GM23338 (cell line): ENCODE data around the gene EYS. TPM values are rescaled to one million over a fixed set of nuclear protein-coding genes. Genes with fewer than 3 reads are reported as not detected.

Experiments
- ATAC-seq: fragments of 200-7000 bp; cut with Tn5 transposase; 3 replicates; pipeline ENCODE4 v1.9.1; 2020
- DNase-seq: peaks from one replicate; pipeline ENCODE4 v3.0.0-alpha.2; 2015; ENCODE audit warnings: low spot score
- H2AFZ ChIP-seq: fragments of 200-600 bp; sonication (generic); 2 replicates; pipeline ENCODE4 v1.8.0; 2016; ENCODE audit warnings: antibody characterized with exemption, mild to moderate bottlenecking, moderate library complexity
- H3F3A ChIP-seq: fragments of 200-600 bp; sonication (generic); replicated peaks from 2 replicates; pipeline ENCODE4 v1.8.0; 2017; ENCODE audit warnings: antibody characterized with exemption, mixed run types, low read depth
- H3K27ac ChIP-seq: fragments of 200-600 bp; sonication (generic); 2 replicates; pipeline ENCODE4 v1.6.1; 2016; ENCODE audit warnings: low read depth
- H3K27me3 ChIP-seq: fragments of 200-600 bp; sonication (generic); 2 replicates; pipeline ENCODE4 v1.8.0; 2016; ENCODE audit warnings: mild to moderate bottlenecking, mixed run types, moderate library complexity; ENCODE audit not compliant: insufficient read depth
- H3K36me3 ChIP-seq: fragments of 200-600 bp; sonication (generic); 2 replicates; pipeline ENCODE4 v1.8.0; 2016; ENCODE audit warnings: mild to moderate bottlenecking; ENCODE audit not compliant: insufficient read depth
- H3K4me1 ChIP-seq: fragments of 200-600 bp; sonication (generic); 2 replicates; pipeline ENCODE4 v1.8.0; 2016; ENCODE audit warnings: mild to moderate bottlenecking, moderate library complexity; ENCODE audit not compliant: insufficient read depth
- H3K4me2 ChIP-seq: fragments of 200-600 bp; sonication (generic); 2 replicates; pipeline ENCODE4 v1.7.1; 2017; ENCODE audit warnings: mixed run types
- H3K4me3 ChIP-seq: fragments of 200-600 bp; sonication (generic); 2 replicates; pipeline ENCODE4 v1.6.1; 2016; ENCODE audit warnings: mixed run types
- H3K79me2 ChIP-seq: fragments of 200-600 bp; sonication (generic); replicated peaks from 2 replicates; pipeline ENCODE4 v1.8.0; 2017; ENCODE audit warnings: mild to moderate bottlenecking; ENCODE audit not compliant: insufficient read depth
- H3K9me2 ChIP-seq: fragments of 200-600 bp; sonication (generic); 2 replicates; pipeline ENCODE4 v1.8.0; 2017; ENCODE audit not compliant: insufficient read depth
- H4K20me1 ChIP-seq: fragments of 200-600 bp; sonication (generic); replicated peaks from 2 replicates; pipeline ENCODE4 v1.8.0; 2017; ENCODE audit warnings: mild to moderate bottlenecking; ENCODE audit not compliant: insufficient read depth
- H3K27ac Mint-ChIP-seq: 2 replicates; pipeline ENCODE4 v1.8.0; 2020; ENCODE audit warnings: inconsistent platforms, mild to moderate bottlenecking, moderate library complexity, mixed read lengths
- H3K27me3 Mint-ChIP-seq: 3 replicates; pipeline ENCODE4 v1.8.0; 2022; ENCODE audit warnings: low read depth, mild to moderate bottlenecking, moderate library complexity, mixed read lengths, inconsistent platforms; ENCODE audit not compliant: insufficient read depth, poor library complexity
- H3K36me3 Mint-ChIP-seq: 3 replicates; pipeline ENCODE4 v1.8.0; 2021; ENCODE audit warnings: low read depth, mild to moderate bottlenecking, inconsistent platforms, moderate library complexity, mixed read lengths
- H3K4me1 Mint-ChIP-seq: 3 replicates; pipeline ENCODE4 v1.8.0; 2020; ENCODE audit warnings: mild to moderate bottlenecking, inconsistent platforms, mixed read lengths
- H3K4me3 Mint-ChIP-seq: 3 replicates; pipeline ENCODE4 v1.8.0; 2021; ENCODE audit warnings: moderate library complexity, mild to moderate bottlenecking, inconsistent platforms, mixed read lengths
- H3K9me3 Mint-ChIP-seq: 3 replicates; pipeline ENCODE4 v1.8.0; 2020; ENCODE audit warnings: moderate library complexity, mild to moderate bottlenecking, inconsistent platforms, mixed read lengths
- EZH2 ChIP-seq: fragments of 200-600 bp; sonication (generic); IDR thresholded peaks from one replicate; pipeline ENCODE4 v1.8.0; 2017; ENCODE audit warnings: antibody characterized with exemption, mild to moderate bottlenecking, low read depth; ENCODE audit not compliant: unreplicated experiment
- EZH2phosphoT487 ChIP-seq: fragments of 200-600 bp; sonication (generic); IDR thresholded peaks from one replicate; pipeline ENCODE4 v1.8.1; 2018; ENCODE audit warnings: antibody characterized with exemption; ENCODE audit not compliant: unreplicated experiment
- JUNB ChIP-seq: IDR thresholded peaks from one replicate; pipeline ENCODE4 v1.6.1; 2016; ENCODE audit warnings: antibody characterized with exemption; ENCODE audit not compliant: unreplicated experiment
- NANOG ChIP-seq: IDR thresholded peaks from 2 replicates; pipeline ENCODE4 v1.6.1; 2016; ENCODE audit warnings: antibody characterized with exemption, borderline replicate concordance
- POLR2AphosphoS5 ChIP-seq: IDR thresholded peaks from 2 replicates; pipeline ENCODE4 v1.6.1; 2016; ENCODE audit warnings: antibody characterized with exemption, low read depth
- STAT1 ChIP-seq: IDR thresholded peaks from one replicate; pipeline ENCODE4 v1.6.1; 2016; ENCODE audit warnings: antibody characterized with exemption; ENCODE audit not compliant: unreplicated experiment
- ZNF114 ChIP-seq: fragments of 250-450 bp; sonication (Bioruptor Pico); IDR thresholded peaks from 2 replicates; pipeline ENCODE4 v1.5.0; 2020; ENCODE audit warnings: mild to moderate bottlenecking, moderate library complexity
- ZNF331 ChIP-seq: fragments of 250-450 bp; sonication (Bioruptor Pico); IDR thresholded peaks from 2 replicates; pipeline ENCODE4 v1.5.0; 2020; ENCODE audit warnings: low read depth, mild to moderate bottlenecking, moderate library complexity
- polyA plus RNA-seq: library from polyadenylated mRNA; unstranded; fragments of >200 nt; fragmentation: Nextera tagmentation; extraction: Ambion mirVana; gene quantifications from 2 replicates; pipeline ENCODE4 v1.2.1, GENCODE V29; 2016
- total RNA-seq: library from RNA; depleted of rRNA; stranded (reverse); fragments of >200 nt; shearing (Covaris generic); gene quantifications from 2 replicates; pipeline ENCODE4 v1.2.3, GENCODE V29; 2014
- TF ChIP-seq, protein P1 (sequence below): IDR thresholded peaks from 2 replicates; pipeline ENCODE4 v1.6.1; 2016; ENCODE audit warnings: antibody characterized with exemption
- TF ChIP-seq, protein P2 (sequence below), 2 experiments: fragments of 200-600 bp in 1 of 2; sonication (generic) in 1 of 2; conservative IDR thresholded peaks; 2 replicates each; pipeline versions ENCODE4 v1.5.1 to v1.6.1; 2016 to 2017; ENCODE audit warnings: antibody characterized with exemption in 2 of 2, low read depth in 2 of 2, mild to moderate bottlenecking in 2 of 2, moderate library complexity in 1 of 2
- TF ChIP-seq, protein P3 (sequence below): fragments of 250-450 bp; sonication (Bioruptor Pico); IDR thresholded peaks from 2 replicates; pipeline ENCODE4 v1.5.0; 2020; ENCODE audit warnings: mild to moderate bottlenecking, moderate library complexity
- TF ChIP-seq, protein P4 (sequence below): IDR thresholded peaks from one replicate; pipeline ENCODE4 v1.6.1; 2018; ENCODE audit warnings: antibody characterized with exemption; ENCODE audit not compliant: unreplicated experiment

Gene EYS
- total and polyA plus RNA-seq, 2 experiments from 2014 or later: 0.38 to 0.52 TPM

DNA sequence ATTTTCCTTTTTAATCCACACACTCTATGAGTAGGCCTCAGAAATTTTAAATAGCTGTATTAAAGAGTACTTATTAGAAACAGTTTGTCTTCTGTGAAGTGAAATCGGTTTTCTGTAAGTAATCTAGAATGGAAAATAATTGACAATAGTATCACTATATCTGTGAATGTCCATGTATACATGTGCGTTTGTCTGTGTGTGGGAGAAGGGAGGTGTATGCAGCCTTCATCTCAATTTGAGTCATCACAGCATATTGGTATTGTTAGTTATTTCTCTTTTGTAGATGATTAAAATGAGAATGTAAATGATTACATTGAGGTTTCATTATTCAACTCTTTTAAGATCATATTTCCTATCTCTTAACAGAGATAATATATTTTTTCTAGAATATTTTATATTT is 206.0 kb downstream of the EYS start:
- no peak overlapping the region for H3K27ac Mint-ChIP-seq

More for the DNA sequence above, 206.0 kb downstream of the EYS start:
- H3K9me3 Mint-ChIP-seq: peaks cover 3% of the 10 kb centered on the region; the same call in 2 of the 3 replicates
- Histone ChIP-seq H4K20me1 (no peaks in the 10 kb centered on the region), H3K4me3 (no peak overlapping the region), H3K27ac (no peak overlapping the region), H3F3A (no peaks in the 10 kb centered on the region), H3K79me2 (no peaks in the 10 kb centered on the region), H3K36me3 (no peaks in the 10 kb centered on the region), H3K27me3 (no peaks in the 10 kb centered on the region), H2AFZ (no peak overlapping the region), H3K9me2 (no peaks in the 10 kb centered on the region), H3K4me1 (no peaks in the 10 kb centered on the region), H3K4me2 (no peak overlapping the region)
- DNase-seq: no peak
- no peaks in the 10 kb centered on the region for H3K4me1 Mint-ChIP-seq
- no peak for ATAC-seq
- H3K4me3 Mint-ChIP-seq: no peak overlapping the region
- no peaks in the 10 kb centered on the region for H3K36me3 Mint-ChIP-seq
- no peaks in the 10 kb centered on the region for H3K27me3 Mint-ChIP-seq
- TF ChIP-seq ZNF331 (CRISPR knock-in tag) (no peak), ZNF114 (CRISPR knock-in tag) (no peak), POLR2AphosphoS5 (no peak), JUNB (no peak), STAT1 (no peak), EZH2phosphoT487 (no peak), NANOG (no peak), EZH2 (no peak)
- TF ChIP-seq, protein P1, sequence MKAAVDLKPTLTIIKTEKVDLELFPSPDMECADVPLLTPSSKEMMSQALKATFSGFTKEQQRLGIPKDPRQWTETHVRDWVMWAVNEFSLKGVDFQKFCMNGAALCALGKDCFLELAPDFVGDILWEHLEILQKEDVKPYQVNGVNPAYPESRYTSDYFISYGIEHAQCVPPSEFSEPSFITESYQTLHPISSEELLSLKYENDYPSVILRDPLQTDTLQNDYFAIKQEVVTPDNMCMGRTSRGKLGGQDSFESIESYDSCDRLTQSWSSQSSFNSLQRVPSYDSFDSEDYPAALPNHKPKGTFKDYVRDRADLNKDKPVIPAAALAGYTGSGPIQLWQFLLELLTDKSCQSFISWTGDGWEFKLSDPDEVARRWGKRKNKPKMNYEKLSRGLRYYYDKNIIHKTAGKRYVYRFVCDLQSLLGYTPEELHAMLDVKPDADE: no peak
- TF ChIP-seq, protein P2, sequence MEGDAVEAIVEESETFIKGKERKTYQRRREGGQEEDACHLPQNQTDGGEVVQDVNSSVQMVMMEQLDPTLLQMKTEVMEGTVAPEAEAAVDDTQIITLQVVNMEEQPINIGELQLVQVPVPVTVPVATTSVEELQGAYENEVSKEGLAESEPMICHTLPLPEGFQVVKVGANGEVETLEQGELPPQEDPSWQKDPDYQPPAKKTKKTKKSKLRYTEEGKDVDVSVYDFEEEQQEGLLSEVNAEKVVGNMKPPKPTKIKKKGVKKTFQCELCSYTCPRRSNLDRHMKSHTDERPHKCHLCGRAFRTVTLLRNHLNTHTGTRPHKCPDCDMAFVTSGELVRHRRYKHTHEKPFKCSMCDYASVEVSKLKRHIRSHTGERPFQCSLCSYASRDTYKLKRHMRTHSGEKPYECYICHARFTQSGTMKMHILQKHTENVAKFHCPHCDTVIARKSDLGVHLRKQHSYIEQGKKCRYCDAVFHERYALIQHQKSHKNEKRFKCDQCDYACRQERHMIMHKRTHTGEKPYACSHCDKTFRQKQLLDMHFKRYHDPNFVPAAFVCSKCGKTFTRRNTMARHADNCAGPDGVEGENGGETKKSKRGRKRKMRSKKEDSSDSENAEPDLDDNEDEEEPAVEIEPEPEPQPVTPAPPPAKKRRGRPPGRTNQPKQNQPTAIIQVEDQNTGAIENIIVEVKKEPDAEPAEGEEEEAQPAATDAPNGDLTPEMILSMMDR (conservative IDR thresholded peaks at IDR 0.05; ENCODE audit: low read depth in 2 of 2): no peak
- TF ChIP-seq, protein P3, sequence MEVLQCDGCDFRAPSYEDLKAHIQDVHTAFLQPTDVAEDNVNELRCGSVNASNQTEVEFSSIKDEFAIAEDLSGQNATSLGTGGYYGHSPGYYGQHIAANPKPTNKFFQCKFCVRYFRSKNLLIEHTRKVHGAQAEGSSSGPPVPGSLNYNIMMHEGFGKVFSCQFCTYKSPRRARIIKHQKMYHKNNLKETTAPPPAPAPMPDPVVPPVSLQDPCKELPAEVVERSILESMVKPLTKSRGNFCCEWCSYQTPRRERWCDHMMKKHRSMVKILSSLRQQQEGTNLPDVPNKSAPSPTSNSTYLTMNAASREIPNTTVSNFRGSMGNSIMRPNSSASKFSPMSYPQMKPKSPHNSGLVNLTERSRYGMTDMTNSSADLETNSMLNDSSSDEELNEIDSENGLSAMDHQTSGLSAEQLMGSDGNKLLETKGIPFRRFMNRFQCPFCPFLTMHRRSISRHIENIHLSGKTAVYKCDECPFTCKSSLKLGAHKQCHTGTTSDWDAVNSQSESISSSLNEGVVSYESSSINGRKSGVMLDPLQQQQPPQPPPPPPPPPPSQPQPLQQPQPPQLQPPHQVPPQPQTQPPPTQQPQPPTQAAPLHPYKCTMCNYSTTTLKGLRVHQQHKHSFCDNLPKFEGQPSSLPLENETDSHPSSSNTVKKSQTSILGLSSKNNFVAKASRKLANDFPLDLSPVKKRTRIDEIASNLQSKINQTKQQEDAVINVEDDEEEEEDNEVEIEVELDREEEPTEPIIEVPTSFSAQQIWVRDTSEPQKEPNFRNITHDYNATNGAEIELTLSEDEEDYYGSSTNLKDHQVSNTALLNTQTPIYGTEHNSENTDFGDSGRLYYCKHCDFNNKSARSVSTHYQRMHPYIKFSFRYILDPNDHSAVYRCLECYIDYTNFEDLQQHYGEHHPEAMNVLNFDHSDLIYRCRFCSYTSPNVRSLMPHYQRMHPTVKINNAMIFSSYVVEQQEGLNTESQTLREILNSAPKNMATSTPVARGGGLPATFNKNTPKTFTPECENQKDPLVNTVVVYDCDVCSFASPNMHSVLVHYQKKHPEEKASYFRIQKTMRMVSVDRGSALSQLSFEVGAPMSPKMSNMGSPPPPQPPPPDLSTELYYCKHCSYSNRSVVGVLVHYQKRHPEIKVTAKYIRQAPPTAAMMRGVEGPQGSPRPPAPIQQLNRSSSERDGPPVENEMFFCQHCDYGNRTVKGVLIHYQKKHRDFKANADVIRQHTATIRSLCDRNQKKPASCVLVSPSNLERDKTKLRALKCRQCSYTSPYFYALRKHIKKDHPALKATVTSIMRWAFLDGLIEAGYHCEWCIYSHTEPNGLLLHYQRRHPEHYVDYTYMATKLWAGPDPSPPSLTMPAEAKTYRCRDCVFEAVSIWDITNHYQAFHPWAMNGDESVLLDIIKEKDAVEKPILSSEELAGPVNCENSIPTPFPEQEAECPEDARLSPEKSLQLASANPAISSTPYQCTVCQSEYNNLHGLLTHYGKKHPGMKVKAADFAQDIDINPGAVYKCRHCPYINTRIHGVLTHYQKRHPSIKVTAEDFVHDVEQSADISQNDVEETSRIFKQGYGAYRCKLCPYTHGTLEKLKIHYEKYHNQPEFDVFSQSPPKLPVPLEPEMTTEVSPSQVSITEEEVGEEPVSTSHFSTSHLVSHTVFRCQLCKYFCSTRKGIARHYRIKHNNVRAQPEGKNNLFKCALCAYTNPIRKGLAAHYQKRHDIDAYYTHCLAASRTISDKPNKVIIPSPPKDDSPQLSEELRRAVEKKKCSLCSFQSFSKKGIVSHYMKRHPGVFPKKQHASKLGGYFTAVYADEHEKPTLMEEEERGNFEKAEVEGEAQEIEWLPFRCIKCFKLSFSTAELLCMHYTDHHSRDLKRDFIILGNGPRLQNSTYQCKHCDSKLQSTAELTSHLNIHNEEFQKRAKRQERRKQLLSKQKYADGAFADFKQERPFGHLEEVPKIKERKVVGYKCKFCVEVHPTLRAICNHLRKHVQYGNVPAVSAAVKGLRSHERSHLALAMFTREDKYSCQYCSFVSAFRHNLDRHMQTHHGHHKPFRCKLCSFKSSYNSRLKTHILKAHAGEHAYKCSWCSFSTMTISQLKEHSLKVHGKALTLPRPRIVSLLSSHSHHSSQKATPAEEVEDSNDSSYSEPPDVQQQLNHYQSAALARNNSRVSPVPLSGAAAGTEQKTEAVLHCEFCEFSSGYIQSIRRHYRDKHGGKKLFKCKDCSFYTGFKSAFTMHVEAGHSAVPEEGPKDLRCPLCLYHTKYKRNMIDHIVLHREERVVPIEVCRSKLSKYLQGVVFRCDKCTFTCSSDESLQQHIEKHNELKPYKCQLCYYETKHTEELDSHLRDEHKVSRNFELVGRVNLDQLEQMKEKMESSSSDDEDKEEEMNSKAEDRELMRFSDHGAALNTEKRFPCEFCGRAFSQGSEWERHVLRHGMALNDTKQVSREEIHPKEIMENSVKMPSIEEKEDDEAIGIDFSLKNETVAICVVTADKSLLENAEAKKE (CRISPR knock-in tag): no peak
- TF ChIP-seq, protein P4, sequence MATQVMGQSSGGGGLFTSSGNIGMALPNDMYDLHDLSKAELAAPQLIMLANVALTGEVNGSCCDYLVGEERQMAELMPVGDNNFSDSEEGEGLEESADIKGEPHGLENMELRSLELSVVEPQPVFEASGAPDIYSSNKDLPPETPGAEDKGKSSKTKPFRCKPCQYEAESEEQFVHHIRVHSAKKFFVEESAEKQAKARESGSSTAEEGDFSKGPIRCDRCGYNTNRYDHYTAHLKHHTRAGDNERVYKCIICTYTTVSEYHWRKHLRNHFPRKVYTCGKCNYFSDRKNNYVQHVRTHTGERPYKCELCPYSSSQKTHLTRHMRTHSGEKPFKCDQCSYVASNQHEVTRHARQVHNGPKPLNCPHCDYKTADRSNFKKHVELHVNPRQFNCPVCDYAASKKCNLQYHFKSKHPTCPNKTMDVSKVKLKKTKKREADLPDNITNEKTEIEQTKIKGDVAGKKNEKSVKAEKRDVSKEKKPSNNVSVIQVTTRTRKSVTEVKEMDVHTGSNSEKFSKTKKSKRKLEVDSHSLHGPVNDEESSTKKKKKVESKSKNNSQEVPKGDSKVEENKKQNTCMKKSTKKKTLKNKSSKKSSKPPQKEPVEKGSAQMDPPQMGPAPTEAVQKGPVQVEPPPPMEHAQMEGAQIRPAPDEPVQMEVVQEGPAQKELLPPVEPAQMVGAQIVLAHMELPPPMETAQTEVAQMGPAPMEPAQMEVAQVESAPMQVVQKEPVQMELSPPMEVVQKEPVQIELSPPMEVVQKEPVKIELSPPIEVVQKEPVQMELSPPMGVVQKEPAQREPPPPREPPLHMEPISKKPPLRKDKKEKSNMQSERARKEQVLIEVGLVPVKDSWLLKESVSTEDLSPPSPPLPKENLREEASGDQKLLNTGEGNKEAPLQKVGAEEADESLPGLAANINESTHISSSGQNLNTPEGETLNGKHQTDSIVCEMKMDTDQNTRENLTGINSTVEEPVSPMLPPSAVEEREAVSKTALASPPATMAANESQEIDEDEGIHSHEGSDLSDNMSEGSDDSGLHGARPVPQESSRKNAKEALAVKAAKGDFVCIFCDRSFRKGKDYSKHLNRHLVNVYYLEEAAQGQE: no peak
